NK-92 (cell line): ENCODE results near the gene PEAR1.

Source experiments
- DNase-seq: peaks from one replicate; lab custom pipeline; 2025; ENCODE audit not compliant: unreplicated experiment; lab: John Stamatoyannopoulos, UW

The PEAR1 gene

DNA sequence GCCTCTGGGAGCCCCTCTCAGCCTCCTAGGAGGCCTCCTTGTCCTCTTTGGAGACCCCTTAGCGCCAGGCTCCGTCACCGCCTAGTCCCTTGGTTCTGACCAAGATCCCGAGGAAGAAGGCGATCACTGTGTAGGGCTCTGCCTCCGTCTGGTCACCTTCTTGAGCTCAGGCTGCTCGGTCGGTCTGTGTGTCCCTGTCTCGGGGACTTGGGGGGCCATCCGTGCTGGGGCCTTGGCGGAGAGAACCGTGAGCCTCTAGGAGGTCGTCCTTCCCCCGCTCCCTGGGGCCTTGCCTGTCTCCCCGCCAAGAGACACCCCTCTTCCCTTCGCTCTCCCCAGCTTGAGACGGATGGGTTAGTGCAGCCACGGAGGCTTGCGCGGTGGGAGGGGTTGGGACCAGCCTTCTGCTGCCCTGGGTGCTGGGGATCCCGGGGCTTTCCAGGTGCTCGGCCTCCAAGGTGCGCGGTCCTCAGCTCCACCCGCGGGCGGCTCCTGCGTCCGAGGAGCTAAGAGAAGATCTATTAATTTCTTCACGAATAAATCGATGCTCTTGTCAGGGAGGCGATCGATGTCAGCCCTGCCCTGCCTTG lies 33.9 kb upstream of the PEAR1 start:
- no peak for DNase-seq

DNA sequence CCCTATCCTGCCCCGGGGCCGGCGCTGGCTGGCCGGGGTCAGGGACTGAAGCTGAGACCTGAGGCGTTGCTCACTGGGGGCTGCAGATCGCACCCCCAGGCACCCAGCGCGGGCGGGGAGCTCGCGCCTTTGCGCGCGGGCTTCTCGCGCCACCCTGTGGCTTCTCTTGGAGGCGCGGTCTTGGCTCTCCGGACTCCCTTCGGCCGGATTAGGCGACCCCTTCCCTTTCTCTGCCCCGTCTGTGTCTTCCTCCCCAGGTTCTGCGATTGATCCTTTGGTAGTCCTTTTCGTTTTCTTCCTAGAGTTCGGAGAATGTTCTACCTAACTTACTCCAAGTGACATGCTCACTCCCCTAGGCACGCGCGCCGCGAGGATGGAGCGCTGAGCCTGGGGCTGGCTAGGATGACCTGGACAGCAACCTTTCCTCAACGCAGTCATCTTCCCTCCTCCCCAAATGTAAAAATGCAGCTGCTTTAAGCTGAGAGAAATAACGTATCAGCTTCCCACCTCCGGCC lies 33.3 kb upstream of the PEAR1 start:
- DNase-seq: no peak

- no peak for DNase-seq
Observed at GRCh38 chr1:156860628-156861423, 32.7 kb upstream of the PEAR1 start, which contains the start of gene NTRK1. TSS of gene NTRK1 (plus strand) at chr1:156860865. CDS start at chr1:156860935, 70 bp downstream.

GRCh38 chr1:156862584-156862983 lies 30.9 kb upstream of the PEAR1 start:
- no peak for DNase-seq

DNA sequence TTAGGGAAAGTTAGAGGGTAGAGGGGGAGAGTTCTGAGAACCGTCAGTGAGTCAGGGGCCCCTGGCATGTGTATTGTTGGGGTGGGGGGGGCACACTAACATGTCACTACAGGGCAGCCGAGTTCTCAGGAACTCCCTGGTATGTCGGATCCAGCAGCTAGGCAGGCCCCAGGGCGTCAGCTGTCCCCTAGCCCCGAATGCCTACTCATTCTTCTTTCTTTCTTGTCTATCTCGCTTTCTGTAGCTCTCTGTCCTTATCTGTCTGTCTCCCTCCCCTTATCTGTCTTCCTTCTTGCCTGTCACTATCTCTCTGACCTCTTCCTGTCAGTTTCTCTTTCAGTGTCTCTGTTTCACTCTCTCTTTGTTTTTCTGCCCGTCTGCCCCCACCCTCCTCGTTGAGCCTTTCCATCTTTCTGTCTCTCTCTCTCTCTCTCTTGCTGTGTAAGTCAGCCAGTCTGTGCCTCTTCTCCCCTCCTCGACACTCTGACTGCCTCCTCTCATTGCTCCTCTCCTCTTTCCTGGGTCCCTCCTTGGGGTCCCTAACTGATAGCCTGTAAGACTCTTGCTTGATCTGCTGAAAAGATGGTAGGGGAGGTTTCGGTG lies 30.4 kb upstream of the PEAR1 start:
- no peak for DNase-seq

- DNase-seq: no peak
Observed at GRCh38 chr1:156863631-156864030, 29.9 kb upstream of the PEAR1 start.

DNA sequence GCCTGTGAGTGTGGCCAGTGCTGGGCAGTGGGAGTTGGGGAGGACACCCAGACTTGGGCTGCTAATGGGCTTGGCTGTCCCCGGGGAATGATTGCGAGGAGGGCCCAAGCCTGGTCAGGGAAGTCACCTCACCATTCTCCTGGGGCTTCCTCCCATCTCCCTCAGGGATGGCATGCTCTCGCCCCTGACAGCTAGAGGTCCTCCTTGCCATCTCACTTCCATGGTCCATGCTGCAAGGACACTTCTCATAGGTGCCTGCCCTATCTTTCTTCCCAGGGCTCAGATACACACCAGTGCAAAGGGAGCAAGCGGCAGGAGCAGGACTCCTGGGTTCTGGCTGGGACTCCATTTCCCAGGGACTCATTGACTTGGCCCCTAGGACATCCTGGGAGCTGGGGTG lies 28.7 kb upstream of the PEAR1 start:
- DNase-seq: no peak

- no peak for DNase-seq
Observed at GRCh38 chr1:156865258-156865657, 28.3 kb upstream of the PEAR1 start.

DNA sequence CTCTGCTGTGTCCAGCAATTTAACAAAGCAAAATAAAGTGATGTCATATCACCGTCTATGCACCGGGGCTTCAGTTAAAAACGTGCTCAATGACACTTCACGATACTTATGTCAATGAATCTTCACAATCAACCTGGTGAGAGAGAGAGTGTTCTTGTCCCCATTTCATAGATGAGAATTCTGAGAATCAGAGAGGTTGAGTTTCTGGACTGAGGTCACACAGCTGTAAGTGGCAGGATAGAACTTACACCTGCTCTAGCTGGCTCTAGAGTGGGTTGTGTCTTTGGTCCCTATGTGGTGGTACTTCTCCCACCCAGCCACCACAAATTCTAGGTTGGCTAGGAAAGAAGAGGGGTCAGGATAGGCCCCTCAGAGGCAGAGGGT lies 27.7 kb upstream of the PEAR1 start:
- no peak for DNase-seq

- no peak for DNase-seq
Observed at GRCh38 chr1:156866249-156866909, 27.1 kb upstream of the PEAR1 start.

DNA sequence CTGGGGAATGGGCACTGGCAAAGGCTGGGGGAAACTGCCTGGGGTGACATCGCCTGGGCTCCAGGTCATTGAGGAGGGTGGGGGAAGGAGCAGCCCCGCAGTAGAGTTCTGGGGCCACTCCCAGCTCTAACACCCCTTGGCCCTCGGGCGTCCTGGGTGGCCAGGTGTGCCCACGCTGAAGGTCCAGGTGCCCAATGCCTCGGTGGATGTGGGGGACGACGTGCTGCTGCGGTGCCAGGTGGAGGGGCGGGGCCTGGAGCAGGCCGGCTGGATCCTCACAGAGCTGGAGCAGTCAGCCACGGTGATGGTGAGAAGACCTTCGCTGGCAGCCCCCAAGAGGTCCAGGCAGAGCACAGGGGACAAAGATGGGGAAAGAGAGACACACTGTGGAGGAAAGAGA lies 25.2 kb upstream of the PEAR1 start:
- DNase-seq: no peak

- DNase-seq: no peak
Observed at GRCh38 chr1:156869455-156869854, 24.1 kb upstream of the PEAR1 start.

DNA sequence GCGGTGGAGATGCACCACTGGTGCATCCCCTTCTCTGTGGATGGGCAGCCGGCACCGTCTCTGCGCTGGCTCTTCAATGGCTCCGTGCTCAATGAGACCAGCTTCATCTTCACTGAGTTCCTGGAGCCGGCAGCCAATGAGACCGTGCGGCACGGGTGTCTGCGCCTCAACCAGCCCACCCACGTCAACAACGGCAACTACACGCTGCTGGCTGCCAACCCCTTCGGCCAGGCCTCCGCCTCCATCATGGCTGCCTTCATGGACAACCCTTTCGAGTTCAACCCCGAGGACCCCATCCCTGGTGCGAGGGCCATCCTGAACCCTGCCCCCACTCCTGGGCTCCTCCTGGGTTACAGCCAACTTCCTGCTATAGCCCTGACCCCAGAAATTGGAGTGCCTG lies 19.9 kb upstream of the PEAR1 start:
- no peak for DNase-seq

DNA sequence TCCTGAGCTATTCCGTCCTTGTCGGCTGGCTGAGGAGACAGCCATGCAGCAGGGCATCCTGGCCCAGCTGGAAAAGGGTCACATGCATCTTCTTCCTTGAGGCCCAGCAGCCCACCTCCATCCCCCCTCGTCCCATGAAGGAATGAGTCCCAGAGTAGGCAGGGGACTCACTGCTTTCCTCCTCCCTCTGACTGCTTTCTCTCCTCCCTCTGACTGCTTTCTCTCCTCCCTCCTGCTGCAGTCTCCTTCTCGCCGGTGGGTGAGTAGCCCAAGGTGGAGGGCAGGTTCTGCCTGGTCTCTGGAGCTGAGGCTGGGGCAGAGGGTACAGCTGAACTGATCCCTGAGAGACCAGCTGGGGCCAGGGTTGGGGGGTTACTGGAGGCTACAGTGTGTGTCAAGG lies 19.4 kb upstream of the PEAR1 start:
- no peak for DNase-seq

GRCh38 chr1:156874572-156875340 lies 18.8 kb upstream of the PEAR1 start:
- no peak for DNase-seq

DNA sequence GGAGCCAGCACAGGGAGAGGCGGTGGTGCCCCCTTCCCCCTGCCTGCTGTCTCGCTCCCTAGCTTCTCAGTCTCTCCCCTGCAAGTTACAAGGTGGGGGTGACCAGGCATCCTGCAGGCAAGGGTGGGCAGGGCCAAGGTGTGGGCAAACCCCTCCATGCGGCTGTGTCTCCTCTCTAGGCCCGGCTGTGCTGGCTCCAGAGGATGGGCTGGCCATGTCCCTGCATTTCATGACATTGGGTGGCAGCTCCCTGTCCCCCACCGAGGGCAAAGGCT lies 18.2 kb upstream of the PEAR1 start:
- DNase-seq: no peak

DNA sequence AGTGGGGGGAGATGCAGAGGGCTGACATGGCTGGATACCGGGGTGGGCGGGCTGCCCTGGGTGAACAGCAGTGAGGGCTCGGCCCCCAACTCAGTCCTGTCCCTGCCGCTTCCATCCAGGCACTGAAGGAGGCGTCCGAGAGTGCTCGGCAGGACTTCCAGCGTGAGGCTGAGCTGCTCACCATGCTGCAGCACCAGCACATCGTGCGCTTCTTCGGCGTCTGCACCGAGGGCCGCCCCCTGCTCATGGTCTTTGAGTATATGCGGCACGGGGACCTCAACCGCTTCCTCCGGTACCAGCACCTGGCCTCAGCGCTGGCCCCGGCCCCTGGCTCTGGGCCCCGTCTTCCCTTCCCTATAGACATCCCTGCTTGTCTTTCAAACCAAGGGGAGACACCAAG lies 17.2 kb upstream of the PEAR1 start:
- no peak for DNase-seq

DNA sequence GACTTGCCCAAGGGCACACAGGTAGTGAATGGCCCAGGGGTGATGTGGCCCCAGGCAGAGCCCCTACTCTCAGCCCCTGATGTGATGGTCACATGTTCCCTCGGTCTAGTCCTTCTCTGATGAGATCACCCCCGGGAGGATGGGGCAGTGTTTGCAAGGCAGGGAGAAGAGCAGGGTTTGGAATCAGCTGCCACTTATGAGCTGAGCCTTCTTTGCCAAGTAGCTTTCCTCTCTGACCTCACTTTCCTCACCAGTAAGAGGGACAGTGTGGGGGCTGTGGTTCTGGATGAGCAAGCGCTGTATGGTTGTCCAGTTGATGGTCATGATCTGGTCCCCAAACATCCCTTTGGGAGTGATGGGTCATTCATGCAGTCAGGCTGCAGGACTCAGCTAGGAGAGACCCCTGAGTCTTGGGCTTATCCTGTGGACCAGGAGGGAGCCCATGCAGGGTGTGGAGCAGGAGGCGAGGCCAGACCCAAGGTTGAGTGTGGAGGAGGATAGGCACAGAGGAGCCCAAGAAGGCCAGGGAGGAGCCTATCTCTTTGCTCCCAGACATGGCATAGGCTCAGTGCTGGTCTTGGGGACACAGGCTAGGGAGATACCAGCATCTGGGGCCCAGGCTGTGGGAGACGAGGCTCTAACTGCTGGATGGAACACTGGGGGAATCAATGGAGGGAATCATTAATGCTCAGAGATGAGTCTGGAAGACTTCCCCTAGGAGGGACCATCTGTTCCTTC lies 15.9 kb upstream of the PEAR1 start:
- DNase-seq: no peak

GRCh38 chr1:156879876-156880275 lies 13.6 kb upstream of the PEAR1 start:
- no peak for DNase-seq

GRCh38 chr1:156880473-156880872 lies 13.0 kb upstream of the PEAR1 start:
- no peak for DNase-seq
